Transverse colon (tissue), 3 donors: ENCODE results near the gene HOXA3.

ENCODE experiments used
- POLR2A ChIP-seq: fragments of 450-650 bp; IDR thresholded peaks from one replicate; pipeline ENCODE4 v1.6.1; 2016; ENCODE audit warnings: antibody characterized with exemption, mild to moderate bottlenecking, moderate library complexity
- TF ChIP-seq, protein P1 (sequence below), 5 experiments: fragments of 200-600 bp in 3 of 5; fragments of 450-650 bp in 2 of 5; sonication (generic) in 3 of 5; IDR thresholded peaks; 1 replicate in 2 of 5; 2 replicates in 3 of 5; pipeline ENCODE4 v1.5.1; 2016 to 2017; ENCODE audit warnings: antibody characterized with exemption in 5 of 5, inconsistent platforms in 3 of 5, mild to moderate bottlenecking in 2 of 5, moderate library complexity in 1 of 5

DNA sequence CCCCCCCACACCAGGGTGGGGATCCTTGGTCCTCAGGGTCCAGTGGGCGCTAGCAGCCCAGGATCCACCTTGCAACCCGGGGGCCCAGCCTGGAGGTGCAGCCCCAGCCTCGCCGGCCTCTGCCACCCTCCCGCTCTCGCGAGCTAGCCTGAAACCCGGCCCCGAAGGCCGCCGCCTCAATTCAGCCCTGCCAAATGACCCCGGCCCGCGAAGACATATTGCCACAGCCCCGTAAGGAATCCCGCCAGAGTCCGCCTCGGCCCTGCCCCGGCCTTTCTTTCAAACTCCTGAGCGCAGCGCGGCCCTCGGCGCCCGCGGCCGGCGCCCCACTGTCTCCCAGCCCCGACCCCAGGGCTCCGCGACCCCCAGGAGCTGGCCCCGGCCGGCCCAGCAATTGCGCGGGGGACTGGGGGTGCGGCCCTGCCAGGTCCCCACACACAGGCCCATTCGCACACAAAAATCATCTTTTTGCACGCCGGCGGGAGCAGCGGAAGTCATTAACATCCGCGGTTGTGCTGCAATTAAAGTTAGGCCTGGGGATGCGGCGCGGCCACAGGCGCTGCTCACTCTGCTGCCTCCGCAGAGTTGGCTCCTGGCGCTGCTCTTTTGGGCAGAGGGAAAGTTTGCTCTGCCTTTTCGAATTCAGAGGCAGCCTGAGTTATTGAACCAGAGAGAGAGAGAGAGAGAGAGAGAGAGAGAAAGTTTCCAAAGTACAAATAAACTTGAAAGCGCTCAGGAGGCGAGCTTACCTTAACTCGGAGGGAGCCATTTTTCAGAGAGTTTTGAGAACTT lies 12.9 kb downstream of the HOXA3 start:
- TF ChIP-seq, protein P1, sequence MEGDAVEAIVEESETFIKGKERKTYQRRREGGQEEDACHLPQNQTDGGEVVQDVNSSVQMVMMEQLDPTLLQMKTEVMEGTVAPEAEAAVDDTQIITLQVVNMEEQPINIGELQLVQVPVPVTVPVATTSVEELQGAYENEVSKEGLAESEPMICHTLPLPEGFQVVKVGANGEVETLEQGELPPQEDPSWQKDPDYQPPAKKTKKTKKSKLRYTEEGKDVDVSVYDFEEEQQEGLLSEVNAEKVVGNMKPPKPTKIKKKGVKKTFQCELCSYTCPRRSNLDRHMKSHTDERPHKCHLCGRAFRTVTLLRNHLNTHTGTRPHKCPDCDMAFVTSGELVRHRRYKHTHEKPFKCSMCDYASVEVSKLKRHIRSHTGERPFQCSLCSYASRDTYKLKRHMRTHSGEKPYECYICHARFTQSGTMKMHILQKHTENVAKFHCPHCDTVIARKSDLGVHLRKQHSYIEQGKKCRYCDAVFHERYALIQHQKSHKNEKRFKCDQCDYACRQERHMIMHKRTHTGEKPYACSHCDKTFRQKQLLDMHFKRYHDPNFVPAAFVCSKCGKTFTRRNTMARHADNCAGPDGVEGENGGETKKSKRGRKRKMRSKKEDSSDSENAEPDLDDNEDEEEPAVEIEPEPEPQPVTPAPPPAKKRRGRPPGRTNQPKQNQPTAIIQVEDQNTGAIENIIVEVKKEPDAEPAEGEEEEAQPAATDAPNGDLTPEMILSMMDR (IDR thresholded peaks at IDR 0.05) = no peak
- no peak for TF ChIP-seq POLR2A
